NCI-H146 (cell line): Measurements from ENCODE around the gene LCA5L.
A peak's percentile ranks its signal among the peaks of the same experiment; 100 is the strongest.

Experiments
- DNase-seq: peaks from one replicate; lab custom pipeline; 2025; lab: John Stamatoyannopoulos, UW

LCA5L gene

GRCh38 chr21:39445321-39446269 lies at the start of gene LCA5L:
TSS of gene LCA5L (minus strand) at chr21:39445778. CDS start at chr21:39428493, 17,285 bp downstream.
- DNase-seq: peak; percentile 83

GRCh38 chr21:39489380-39489924 lies 43.9 kb upstream of the LCA5L start:
- no peak for DNase-seq

- DNase-seq: no peak
These were observed 39.2 kb upstream of the LCA5L start for GRCh38 chr21:39484711-39485276.

- no peak for DNase-seq
These were observed 38.3 kb upstream of the LCA5L start for GRCh38 chr21:39483917-39484316.

GRCh38 chr21:39481886-39482285 lies 36.3 kb upstream of the LCA5L start:
- no peak for DNase-seq

- DNase-seq: no peak
These were observed 34.7 kb upstream of the LCA5L start for GRCh38 chr21:39480271-39480670.

GRCh38 chr21:39479814-39480182 lies 34.2 kb upstream of the LCA5L start:
- DNase-seq: no peak

- no peak for DNase-seq
These were observed 33.7 kb upstream of the LCA5L start for GRCh38 chr21:39479164-39479813.

GRCh38 chr21:39474611-39475010 lies 29.0 kb upstream of the LCA5L start:
- DNase-seq: no peak

- no peak for DNase-seq
These were observed 27.2 kb upstream of the LCA5L start for GRCh38 chr21:39472786-39473185.

GRCh38 chr21:39471598-39471997 lies 26.0 kb upstream of the LCA5L start:
- no peak for DNase-seq

GRCh38 chr21:39468559-39468958 lies 23.0 kb upstream of the LCA5L start:
- DNase-seq: no peak

- DNase-seq: no peak
These were observed 22.2 kb upstream of the LCA5L start for GRCh38 chr21:39467746-39468145.

GRCh38 chr21:39466584-39466983 lies 21.0 kb upstream of the LCA5L start:
- DNase-seq: no peak

- no peak for DNase-seq
These were observed 17.7 kb upstream of the LCA5L start for GRCh38 chr21:39463308-39463707.

- no peak for DNase-seq
These were observed 15.8 kb upstream of the LCA5L start for GRCh38 chr21:39461419-39461818.

GRCh38 chr21:39456665-39457064 lies 11.1 kb upstream of the LCA5L start:
- DNase-seq: no peak

- no peak for DNase-seq
These were observed 9.5 kb upstream of the LCA5L start for GRCh38 chr21:39454949-39455668.

- DNase-seq: no peak
These were observed 8.1 kb upstream of the LCA5L start for GRCh38 chr21:39453571-39454179.

- DNase-seq: no peak
These were observed 7.4 kb upstream of the LCA5L start for GRCh38 chr21:39452970-39453342.

GRCh38 chr21:39452207-39452969 lies 6.8 kb upstream of the LCA5L start:
- no peak for DNase-seq
